Activated T-cell treated with anti-CD3 and anti-CD28 coated beads for 48 hours (primary cell): Measurements from ENCODE around the gene CST11.
A peak's percentile ranks its signal among the peaks of the same experiment; 100 is the strongest.

Source experiments
- DNase-seq: peaks from one replicate; pipeline ENCODE4 v3.0.0-alpha.2; 2020; ENCODE audit warnings: low read depth

CST11 gene

DNA sequence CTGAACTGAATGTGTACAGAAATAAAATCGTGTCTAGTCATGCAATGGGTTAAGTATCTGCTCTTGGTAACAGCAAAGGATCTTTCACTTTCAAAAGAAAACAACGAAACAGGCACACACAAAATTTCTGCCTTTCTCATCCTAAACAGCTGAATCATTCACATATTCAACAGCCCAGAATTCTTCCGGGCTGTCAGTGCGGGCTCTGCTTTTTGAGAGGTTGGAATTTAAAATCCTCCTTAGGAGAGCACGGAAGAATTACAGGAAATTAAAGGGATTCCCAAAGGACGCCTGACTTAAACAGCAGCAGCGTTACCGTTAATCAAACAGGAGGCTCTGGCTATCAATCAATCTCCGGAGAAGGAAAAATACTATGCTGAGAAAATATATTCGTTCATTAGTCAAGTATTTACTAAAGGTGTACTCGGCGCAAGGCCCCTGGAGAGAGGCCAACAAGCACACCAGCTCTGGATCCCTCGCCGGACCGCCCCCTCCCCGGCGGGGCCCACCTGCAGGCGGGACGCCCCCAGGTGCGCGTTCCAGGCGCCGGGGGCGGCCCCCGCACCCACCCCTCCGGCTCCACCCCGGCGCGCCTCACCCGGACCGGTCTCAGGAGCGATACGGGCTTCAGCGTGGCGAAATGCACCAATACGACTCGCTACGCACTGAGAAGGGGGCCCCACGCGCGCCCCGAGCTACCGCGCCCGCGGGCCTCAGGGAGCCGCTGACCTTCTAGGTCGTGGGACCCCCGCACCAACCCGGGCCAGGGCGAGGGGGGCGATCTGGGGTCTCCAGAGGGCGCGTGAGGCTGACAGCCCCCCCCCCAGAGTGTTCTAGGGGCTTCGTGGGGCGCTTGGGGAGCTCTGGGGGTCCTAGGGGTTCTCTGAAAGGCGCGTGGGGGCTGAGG lies 32.4 kb downstream of the CST11 start:
- peak; percentile 41 for DNase-seq

DNA sequence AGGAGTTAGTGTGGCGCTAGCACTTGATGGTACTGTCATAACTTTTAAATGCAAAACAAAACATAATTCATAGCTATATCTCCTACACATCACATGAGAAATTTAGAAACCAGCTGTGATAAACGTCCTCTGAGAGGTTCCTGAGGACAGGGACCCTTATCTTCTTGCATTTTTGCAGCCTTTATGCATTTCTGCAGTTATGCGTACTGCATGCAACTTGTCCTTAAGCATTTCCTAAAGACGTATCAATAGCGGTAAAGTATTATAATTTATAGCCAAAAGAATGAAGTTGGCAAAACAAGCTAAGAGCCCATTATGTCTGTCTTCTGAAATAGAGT lies 33.0 kb downstream of the CST11 start:
- DNase-seq: no peak

DNA sequence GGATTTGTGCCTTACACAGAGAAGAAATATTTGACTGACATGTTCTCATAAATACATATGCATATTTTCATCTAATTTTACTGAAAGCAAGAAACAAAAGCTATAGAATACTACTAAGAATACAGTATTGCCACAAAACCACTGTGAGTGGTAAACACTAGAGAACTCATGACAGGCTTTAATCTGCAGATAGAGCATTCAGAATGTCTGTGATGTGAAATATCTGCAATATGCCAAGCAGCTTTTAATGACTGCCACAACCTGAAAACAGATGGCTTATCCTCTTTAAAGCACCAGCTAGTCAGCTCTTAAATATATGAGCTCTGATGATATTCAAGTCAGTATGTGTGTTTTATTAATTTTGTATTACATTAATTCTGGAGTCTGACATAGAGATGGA lies 34.8 kb downstream of the CST11 start:
- DNase-seq: no peak

DNA sequence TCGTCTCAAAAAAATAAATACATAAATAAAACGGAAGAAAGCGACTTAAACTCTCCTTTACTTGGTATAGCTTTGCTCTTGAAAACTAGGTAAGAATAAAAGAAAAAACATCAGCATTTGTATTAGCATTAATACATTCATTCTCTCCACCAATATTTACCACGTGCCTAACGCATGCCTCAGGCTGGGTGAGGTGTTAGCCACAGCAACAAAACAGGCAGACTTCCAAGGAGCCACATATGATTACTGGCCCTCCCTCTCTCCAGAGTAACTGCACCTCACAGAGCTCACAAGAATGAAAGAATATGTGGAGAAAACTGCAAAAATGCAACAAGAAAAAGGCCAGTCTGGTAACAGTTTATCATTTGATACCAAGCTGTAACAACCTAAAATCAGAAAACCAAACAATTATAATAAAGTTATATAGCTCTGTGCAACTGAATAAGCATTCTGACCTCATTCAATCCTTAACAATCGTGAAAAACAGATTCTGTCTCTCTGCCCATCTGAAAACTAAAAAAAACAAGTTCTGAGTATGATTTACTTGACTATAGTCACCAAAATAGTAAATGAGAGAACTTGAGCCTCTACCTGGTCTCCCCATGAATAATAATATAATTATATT lies 36.6 kb downstream of the CST11 start:
- DNase-seq: no peak

DNA sequence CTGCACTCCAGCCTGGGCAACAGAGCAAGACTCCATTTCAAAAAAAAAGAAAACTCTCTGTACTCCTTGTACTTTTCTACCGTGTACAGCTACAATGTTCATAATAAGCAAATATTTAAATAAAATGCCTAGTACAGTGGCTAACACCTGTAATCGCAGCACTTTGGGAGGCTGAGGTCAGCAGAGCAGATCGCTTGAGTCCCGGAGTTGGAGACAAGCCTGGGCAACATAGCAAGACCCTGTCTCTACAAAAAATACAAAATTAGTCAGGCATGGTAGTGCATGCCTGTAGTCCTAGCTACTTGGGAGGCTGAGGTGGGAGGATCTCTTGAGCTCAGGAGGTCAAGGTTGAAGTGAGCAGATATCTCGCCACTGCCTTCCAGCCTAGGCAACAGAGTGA lies 37.1 kb downstream of the CST11 start:
- no peak for DNase-seq

DNA sequence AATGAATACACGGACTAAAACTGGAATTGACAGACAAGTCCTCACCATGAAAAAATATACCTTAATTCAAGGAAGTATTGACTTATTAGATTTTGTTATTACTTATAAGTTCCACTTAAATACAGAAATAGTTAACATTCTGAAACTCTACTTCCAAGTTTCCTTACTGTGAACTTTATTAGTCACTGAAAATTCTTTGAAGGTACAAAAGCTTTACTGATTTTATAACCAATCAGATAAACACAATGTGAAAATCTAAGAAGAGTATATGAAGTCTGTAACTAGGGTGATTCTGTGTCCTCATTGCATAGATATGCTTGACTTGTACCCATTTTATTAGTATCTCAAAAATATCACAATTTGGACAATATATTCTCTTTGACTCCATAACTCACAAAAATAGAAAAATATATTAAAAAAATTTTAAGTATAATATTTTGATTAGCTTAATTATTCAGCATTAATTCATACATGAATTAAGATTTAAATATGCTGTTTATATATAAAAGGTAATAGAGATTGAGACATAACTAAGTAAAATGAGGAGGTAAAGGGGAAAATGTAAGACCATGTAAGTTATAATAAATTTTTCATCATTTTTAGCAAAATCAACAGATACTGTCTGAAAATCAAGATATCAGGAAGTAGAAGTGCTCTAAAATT lies 38.0 kb downstream of the CST11 start:
- DNase-seq: no peak

DNA sequence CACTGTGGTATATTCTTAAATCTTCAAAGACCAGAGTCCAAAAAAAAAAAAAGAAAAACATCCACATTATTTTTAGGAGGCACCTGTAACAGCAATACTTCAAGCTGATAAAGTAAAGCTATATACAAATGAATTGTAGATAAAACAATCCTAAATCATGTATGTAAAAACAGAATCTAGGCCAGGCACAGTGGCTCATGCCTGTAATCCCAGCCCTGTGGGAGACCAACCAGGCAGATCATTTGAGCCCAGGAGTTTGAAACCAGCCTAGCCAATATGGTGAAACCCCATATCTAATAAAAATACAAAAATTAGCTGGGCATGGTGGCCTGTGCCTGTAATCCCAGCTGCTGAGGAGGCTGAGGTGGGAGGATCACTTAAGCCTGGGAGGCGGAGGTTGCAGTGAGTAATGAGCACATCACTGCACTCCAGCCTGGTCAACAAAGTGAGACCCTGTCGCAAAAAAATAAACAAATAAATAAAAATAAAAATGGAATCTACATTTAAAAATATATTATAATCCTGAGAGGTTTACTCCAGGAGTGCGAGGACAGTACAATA lies 38.7 kb downstream of the CST11 start:
- no peak for DNase-seq

GRCh38 chr20:23412026-23412425 lies 40.6 kb downstream of the CST11 start:
- no peak for DNase-seq

DNA sequence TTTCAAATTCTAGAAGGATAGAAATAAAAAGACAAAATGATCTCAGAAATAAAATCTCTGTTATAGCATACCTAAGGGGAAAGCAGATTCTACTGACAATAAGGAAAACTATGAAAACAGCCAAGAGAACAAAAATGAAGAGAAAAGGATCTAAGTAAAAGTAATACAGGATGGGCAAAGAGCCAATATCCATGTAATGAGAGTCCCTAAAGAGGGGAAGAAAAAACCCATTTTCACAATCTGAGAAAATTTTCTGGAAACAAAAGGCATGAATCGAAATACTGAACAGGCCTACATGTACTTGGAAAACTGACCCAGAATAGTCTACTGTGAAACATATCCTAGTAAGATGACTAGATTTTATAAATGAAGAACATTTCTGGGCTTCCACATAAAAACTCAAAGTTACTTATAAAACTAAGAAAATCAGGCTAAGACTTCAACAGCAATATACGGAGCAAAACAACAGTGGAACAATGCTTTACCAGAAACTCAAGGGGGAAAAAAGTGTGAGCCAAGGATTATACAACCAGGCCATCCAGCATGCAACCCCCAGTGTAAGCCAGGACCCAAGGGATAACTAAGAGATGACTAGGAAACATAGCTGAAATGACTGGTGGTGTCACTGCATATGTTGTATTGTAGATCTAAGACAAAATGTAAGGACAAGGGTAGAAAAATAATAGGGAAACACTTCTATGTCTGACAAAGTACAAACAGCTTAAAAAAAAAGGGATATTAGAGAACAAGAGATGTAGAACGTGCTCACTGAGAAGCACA lies 41.6 kb downstream of the CST11 start:
- DNase-seq: no peak

DNA sequence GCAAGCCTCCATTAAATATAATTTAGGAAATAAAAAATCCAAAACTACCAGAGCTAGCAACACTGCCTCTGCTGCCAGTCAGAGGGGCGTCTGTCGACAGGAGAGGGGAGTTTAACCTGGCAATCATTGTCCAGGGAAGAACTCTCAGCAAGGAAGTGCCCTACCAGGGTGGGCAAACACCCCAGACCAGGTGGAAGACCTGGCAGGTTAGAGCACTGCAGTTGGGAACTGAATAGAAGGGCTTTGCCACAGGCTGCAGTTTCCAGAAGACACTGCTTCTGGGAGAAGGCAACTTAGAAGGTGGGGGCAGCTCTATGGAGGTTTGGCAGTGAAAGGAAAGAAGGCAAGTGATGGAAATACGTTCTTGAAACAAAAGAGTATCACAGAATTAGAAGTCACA lies 42.9 kb downstream of the CST11 start:
- DNase-seq: no peak

GRCh38 chr20:23408957-23409356 lies 43.7 kb downstream of the CST11 start:
- DNase-seq: no peak

DNA sequence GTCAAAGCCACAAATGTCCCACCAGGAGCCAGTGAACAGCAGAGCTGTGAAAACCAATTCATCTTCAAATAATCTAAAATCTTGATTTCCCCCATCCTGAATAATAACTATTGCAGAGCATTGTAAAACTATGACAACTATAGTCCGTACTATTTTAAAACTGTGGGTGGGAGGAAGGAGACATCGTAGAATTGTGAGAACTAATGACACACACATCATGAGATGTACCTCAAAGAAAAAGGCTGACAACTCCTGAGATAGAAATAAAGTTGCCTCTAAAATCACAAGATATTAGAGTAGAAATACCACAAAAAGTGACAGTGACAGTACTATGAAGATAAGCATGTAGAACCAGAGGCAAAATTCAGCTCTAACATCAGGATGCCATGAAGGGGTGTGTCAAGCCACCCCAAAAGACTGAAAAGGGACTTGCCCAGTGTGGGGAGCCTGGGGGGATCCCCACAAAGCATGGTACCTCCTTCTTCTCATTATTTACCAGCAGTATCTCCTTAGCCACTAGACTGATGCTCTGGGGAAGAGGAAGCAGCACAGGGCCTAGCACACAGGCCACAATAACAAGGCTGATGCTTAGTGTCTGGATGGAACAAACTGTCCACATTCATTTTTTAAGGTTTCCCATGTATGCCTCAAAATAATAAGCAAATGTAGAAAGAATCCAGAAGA lies 44.8 kb downstream of the CST11 start:
- no peak for DNase-seq

DNA sequence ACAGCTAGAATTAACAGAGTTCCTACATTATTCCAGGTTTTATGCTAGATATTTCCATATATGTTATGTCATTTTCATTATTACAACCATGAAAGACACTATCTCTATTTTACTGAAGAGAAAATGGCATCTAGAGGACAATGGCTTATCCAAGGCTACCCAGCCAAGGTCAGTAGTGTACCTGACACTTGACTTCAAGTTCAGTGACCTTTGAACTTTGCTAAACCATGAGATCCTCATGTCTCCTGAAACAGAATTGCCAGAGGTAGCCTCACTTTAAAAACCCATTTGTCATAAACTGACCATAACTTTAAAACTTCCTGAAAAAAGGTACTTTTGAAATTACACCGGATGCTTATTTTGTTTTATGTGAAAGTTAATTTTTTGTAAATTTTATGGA lies 45.8 kb downstream of the CST11 start:
- no peak for DNase-seq

DNA sequence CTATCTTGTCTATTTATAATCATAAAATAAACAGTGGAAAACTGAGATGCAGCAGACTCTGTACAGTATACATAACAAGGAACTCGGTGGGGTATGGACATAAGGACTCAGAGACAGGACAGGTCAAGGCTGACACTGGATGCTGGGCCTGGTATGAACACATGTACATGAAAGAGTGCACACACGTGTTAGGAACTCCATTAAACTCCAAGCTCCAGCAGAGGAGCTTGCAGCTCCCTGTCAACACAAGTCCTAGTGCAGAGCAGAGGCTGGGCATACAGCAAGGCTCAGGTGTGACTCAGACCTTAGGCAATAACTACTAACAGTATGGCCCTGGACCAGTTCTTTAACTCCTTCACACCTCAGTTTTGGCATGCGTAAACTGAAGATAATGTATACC lies 48.5 kb downstream of the CST11 start:
- DNase-seq: no peak

DNA sequence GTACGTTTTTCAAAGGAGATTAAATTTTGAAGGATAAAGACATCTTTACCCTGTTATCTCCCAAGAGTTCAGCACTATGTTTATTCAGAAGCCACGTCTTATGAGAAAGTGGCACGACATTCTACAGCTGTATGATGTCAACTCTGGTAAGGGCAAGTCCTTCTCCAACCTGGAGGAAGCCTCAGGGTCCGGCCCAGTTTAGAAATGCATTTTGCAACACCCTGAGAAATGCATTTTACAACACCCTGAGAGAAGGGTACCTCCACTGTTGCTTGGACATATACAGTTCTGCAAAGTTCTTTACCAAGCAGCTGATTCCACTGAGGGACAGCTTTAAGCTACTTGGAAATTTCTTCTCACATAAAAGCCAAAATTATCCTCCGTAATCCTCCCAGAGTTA lies 48.9 kb downstream of the CST11 start:
- DNase-seq: no peak

GRCh38 chr20:23401051-23401450 lies 51.6 kb downstream of the CST11 start:
- no peak for DNase-seq
